Natural killer cell treated with Interleukin-12 subunit alpha and Interleukin-12 subunit beta and Interleukin-15 and Interleukin-18, amount 100 ng/mL, for 72 hours (primary cell): ENCODE measurements around the gene CDYL. TPM values are rescaled to one million over a fixed set of nuclear protein-coding genes. Genes with fewer than 3 reads are reported as not detected.

Source experiments
- ATAC-seq, 2 donors: fragments of 150-1000 bp; cut with Tn5 transposase in 1 of 2; sonication (Bioruptor Pico), chemical (Tn5 transposase) in 1 of 2; 2 replicates each; pipeline ENCODE4 v1.10.0; 2021
- DNase-seq: peaks from one replicate; pipeline ENCODE4 v3.0.0; 2022; ENCODE audit warnings: low spot score
- H3K27ac Mint-ChIP-seq, 2 donors: 1 replicate in 1 of 2; 2 replicates in 1 of 2; pipeline ENCODE4 v1.8.0; 2022; ENCODE audit warnings: mixed read lengths in 2 of 2, mild to moderate bottlenecking in 1 of 2, moderate library complexity in 1 of 2
- H3K27me3 Mint-ChIP-seq, 2 donors: 1 replicate in 1 of 2; 2 replicates in 1 of 2; pipeline ENCODE4 v1.8.0; 2022; ENCODE audit warnings: mixed read lengths in 2 of 2
- H3K36me3 Mint-ChIP-seq: one replicate; pipeline ENCODE4 v1.8.0; 2022; ENCODE audit warnings: mixed read lengths
- H3K4me1 Mint-ChIP-seq, 2 donors: 1 replicate in 1 of 2; 2 replicates in 1 of 2; pipeline ENCODE4 v1.8.0; 2022; ENCODE audit warnings: low read depth in 2 of 2, mixed read lengths in 2 of 2, mild to moderate bottlenecking in 1 of 2
- H3K4me3 Mint-ChIP-seq: one replicate; pipeline ENCODE4 v1.8.0; 2022; ENCODE audit warnings: mixed read lengths
- H3K9me3 Mint-ChIP-seq: 2 replicates; pipeline ENCODE4 v1.8.0; 2022; ENCODE audit warnings: mixed read lengths
- total RNA-seq, 2 donors: library from RNA; stranded (reverse); gene quantifications; one replicate each; pipeline ENCODE4 v1.2.3, GENCODE V29; 2022

Gene CDYL
- total RNA-seq, 2 donors from 2014 or later: 52.5 to 58.7 TPM

DNA sequence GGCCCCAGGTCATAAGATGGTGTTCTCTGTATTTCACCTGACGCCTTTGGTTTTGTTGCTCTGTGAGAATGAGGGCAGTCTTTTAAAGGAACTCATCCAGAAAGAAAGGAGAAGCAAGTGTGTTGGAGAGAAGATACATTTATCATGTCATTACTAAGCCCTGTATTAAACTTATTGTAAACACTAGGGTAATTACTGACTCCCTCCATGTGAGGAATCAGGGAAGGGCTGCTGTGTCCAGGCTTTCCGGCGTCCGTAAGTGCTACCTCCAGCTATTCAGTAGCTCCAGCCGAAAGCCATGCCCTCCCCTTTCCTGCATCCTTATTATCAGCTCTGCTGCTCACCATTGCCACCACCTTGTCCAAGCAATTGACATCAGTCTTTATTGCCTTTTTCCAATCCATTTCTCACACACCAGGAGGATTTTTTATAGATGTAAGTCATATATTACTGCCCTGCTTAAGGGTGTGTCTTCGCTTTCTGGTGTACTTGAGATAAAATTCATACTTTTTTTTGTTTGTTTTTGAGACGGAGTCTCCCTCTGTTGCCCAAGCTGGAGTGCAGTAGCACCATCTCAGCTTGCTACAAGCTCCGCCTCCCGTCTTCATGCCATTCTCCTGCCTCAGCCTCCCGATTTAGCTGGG, 133.0 kb downstream of the CDYL start:
- Mint-ChIP-seq H3K36me3 (peaks cover 8% of the 10 kb centered on the region), H3K4me1 (peaks cover 57 to 68% of the 10 kb centered on the region in 2 donors), H3K9me3 (no peaks in the 10 kb centered on the region), H3K27ac (peak overlapping the region; percentile 11 to 87), H3K27me3 (no peaks in the 10 kb centered on the region), H3K4me3 (peak overlapping the region; percentile 43)
- no peak for ATAC-seq
- no peak for DNase-seq

DNA sequence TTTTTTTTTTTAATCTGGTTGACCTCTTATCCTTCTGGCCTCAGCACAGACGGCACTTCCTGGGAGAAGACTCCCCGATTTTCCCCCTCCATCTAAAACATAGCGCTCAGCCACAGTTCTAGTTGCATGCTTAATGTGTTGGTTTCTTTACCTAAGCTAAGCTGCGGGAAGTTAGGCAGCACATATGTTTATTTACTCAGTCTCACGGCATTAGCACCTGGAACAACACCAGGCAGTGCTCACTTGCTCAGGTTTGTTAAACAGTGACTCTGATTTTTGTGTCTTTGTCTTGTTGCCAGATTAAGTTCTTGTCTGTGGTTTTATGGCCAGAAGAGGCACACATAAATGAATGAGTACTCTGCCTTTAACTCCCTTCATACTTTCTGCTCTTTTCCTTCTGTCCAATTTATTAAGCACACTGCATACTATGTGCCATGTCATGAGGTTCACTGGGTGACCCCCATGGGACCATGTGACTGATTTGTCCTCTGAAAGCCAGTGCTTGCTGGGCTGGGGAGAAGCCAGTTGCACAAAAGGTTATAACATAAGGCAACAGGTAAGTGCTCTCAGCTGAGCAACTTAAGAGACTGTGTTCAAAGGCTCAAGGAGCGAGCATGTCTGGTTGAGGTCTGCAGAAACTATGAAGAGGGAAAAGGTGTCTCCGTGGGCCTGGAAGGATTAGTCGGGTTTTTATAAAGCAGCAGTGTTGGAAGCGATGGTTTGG, 134.0 kb downstream of the CDYL start:
- peaks cover 66 to 76% of the 10 kb centered on the region in 2 donors for H3K4me1 Mint-ChIP-seq
- ATAC-seq: no peak
- no peaks in the 10 kb centered on the region for H3K9me3 Mint-ChIP-seq
- no peaks in the 10 kb centered on the region for H3K27me3 Mint-ChIP-seq
- no peak overlapping the region for H3K27ac Mint-ChIP-seq
- H3K4me3 Mint-ChIP-seq: no peak overlapping the region
- H3K36me3 Mint-ChIP-seq: peaks cover 8% of the 10 kb centered on the region
- no peak for DNase-seq

DNA sequence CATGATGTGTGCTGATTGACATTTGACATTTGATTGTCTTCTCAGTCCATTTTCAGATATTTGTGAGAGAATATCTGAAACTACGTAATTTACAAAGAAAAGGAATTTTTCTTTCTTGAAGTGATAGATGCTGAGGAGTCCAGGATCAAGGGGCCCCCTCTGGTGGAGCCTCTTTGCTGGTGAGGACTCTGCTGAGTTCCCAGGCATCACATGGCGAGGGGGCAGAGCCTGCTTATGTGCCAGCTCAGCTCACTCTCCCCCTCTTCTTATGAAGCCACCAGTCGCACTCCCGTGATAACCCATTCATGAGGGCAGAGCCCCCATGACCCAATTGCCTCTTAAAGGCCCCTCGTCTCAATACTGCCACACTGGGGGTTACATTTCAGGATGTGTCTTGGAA, 136.4 kb downstream of the CDYL start:
- DNase-seq (no peak), ATAC-seq (no peak)
- H3K27ac Mint-ChIP-seq: no peak overlapping the region
- H3K4me1 Mint-ChIP-seq: peaks cover 65 to 72% of the 10 kb centered on the region in 2 donors
- no peaks in the 10 kb centered on the region for H3K9me3 Mint-ChIP-seq
- peaks cover 8% of the 10 kb centered on the region for H3K36me3 Mint-ChIP-seq
- no peak overlapping the region for H3K4me3 Mint-ChIP-seq
- H3K27me3 Mint-ChIP-seq: no peaks in the 10 kb centered on the region

DNA sequence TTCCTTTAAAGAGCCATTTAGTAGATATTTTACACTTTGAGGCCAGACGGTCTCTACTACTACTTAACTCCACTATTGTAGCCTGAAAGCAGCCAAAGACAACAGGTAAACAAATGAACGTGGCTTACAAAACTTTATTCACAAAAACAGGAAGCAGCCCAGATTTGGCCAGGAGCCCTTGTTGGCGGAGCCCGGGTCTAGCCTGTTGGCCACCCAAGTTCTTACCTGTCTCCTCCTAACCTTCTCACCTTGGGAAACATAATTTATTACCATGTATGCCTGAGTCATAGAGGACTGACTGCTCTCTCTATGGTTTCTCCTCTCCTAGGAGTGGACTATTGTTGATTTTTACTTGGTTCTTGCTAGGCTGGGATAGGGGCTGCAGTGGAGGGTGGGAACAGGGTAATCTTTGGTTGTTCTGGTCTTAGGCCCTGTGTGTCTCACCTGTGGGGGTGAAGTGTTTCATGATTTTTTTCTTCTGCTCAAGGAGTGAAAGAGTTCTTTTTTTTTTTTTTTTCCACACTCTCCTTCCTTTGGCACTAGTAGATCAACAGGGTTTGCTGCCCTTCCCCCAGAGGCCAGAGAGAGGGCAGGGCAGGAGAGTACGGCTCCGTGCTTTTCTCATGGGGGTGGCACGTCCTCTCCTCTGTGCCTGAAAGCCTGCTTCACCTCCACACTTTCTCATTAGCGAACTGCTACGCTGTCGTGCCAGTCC, 137.7 kb downstream of the CDYL start:
- Mint-ChIP-seq H3K4me1 (peaks cover 61 to 63% of the 10 kb centered on the region in 2 donors), H3K36me3 (peaks cover 8% of the 10 kb centered on the region), H3K27me3 (no peaks in the 10 kb centered on the region)

DNA sequence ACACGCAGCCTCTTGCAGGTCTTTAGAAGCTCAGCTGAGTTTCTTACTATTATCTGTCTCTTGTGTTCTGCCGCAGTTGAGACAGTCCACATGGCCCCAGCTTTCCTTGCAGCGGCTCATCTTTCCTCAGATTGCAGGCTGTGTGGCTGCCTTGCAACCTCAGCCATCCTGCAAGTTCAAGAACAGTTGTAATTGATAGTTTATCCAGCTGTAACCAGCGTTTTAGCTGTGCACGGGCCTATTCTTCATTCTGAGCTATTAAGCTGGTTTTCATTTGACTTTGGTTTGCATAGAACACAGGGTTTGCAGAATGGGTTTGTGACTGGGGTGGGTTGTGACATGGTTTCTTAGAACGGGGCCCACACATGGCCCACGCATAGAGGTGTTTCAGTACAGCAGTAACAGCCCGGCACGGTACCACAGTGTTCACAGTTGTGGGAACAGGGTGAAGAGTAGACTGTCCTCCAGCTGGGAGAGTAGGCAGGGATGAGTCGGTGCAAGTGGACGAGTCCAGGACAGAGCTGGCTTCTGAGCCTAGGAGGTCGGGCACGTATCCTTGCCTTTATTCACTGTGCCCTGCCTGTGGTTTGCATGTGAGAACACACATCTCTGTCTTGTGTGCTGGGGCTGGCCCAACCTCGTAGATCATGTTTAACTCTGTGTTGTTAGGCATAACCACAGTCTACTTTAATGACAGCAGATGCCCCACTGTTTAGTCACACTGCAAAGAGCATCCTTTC, 138.4 kb downstream of the CDYL start:
- peak overlapping the region; percentile 24 to 40 for H3K27ac Mint-ChIP-seq
- ATAC-seq (peak; percentile 87 to 92), DNase-seq (peak; percentile 65)
- H3K9me3 Mint-ChIP-seq: no peaks in the 10 kb centered on the region
- no peaks in the 10 kb centered on the region for H3K27me3 Mint-ChIP-seq
- peaks cover 8% of the 10 kb centered on the region for H3K36me3 Mint-ChIP-seq
- H3K4me3 Mint-ChIP-seq: peak overlapping the region; percentile 65
- H3K4me1 Mint-ChIP-seq: peaks cover 56 to 59% of the 10 kb centered on the region in 2 donors

More for the DNA sequence above, 137.7 kb downstream of the CDYL start:
- ATAC-seq (peak in 1 of 2 donors; percentile 3), DNase-seq (no peak)
- peak overlapping the region; percentile 65 for H3K4me3 Mint-ChIP-seq
- H3K9me3 Mint-ChIP-seq: no peaks in the 10 kb centered on the region
- H3K27ac Mint-ChIP-seq: peak overlapping the region; percentile 24 to 40

DNA sequence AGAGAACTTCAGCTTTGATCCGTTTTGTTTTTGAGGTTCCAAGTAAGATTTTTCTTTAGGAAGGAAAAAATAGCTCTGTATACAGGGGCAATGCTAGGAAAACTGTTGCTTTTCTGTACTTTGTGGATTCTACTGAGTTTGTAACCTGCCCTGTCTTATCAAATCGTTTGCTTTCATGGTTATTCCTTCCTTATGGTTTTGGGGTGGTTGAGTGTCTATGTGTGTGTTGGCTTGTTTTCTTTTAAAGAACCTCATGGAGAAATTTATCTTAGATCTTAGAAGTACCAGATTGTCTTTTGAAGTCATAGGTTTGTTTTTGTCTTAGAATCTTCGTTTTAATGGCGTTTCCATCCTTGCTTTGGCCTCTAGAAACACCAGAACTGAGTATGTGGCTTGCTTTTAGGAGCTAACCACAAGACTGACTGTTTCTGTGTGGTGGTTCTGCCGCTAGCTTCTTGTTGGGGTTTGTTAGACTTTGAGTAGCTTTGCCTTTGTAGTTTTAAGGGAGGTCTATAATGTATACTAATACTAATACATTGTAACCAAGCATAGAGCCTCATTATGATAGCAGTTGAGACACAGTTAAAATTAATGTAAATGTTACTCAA, 140.9 kb downstream of the CDYL start:
- H3K4me3 Mint-ChIP-seq: peak overlapping the region; percentile 14
- H3K4me1 Mint-ChIP-seq: peaks cover 51 to 54% of the 10 kb centered on the region in 2 donors
- H3K27ac Mint-ChIP-seq: peak overlapping the region in 1 of 2 donors; percentile 38

DNA sequence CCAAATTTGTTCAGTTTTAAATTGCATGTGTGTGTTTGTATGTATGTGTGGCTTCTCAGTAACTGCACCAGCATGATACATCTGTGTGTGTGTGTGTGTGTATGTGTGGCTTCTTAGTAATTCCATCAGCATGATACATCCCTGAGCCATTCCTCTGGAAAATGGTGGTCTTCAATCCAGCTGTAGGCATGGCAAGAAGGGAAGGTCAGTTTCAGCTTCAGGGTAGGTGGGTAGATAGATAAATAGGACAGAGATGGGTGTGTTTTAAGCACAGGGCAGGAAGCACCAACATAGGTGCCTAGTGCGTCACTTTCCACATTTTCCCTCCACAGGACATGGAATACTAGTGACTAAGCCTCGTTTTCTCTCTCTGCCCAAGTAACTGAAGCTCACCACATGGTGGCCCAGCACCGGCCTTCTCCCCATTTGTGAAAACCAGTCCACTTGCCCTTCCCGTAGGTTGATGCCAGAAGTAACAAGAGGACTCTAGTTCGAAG, 144.8 kb downstream of the CDYL start:
- H3K4me1 Mint-ChIP-seq: peaks cover 39 to 44% of the 10 kb centered on the region in 2 donors
- no peaks in the 10 kb centered on the region for H3K9me3 Mint-ChIP-seq
- DNase-seq: no peak
- H3K27ac Mint-ChIP-seq: no peak overlapping the region
- no peak for ATAC-seq
- H3K4me3 Mint-ChIP-seq: no peak overlapping the region
- no peaks in the 10 kb centered on the region for H3K36me3 Mint-ChIP-seq
- H3K27me3 Mint-ChIP-seq: no peaks in the 10 kb centered on the region

More for the DNA sequence above, 140.9 kb downstream of the CDYL start:
- no peaks in the 10 kb centered on the region for H3K36me3 Mint-ChIP-seq
- H3K27me3 Mint-ChIP-seq: no peaks in the 10 kb centered on the region
- H3K9me3 Mint-ChIP-seq: no peaks in the 10 kb centered on the region
- DNase-seq (no peak), ATAC-seq (no peak)

DNA sequence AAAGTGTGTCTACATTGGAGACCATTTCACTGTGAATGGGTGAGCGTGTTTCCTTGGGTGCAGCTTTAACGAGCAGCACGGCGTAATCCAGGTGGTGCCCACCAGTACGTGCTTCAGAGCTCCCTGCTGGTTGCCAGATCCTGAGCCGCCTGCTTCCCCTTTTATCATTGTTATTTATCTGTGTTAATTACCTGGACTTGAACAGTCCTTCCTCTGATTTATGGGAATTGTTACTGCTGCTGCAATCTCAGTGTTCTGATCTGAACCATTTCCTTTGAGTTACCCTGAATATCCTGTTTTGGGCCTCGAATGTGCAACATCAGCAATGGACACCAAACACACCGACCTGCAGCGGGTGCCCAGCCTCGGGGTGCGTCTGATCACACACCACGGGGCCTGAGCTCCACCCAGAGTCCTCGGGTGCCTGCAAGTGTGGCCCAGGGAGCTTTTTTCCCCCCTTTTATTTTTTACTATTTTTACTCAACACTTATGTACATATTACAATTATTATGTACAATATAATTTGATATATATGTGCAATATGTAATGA, 146.4 kb downstream of the CDYL start:
- Mint-ChIP-seq H3K9me3 (no peaks in the 10 kb centered on the region), H3K4me1 (peaks cover 27 to 32% of the 10 kb centered on the region in 2 donors), H3K4me3 (no peak overlapping the region), H3K27me3 (no peaks in the 10 kb centered on the region), H3K27ac (no peak overlapping the region), H3K36me3 (no peaks in the 10 kb centered on the region)
- DNase-seq (no peak), ATAC-seq (no peak)

DNA sequence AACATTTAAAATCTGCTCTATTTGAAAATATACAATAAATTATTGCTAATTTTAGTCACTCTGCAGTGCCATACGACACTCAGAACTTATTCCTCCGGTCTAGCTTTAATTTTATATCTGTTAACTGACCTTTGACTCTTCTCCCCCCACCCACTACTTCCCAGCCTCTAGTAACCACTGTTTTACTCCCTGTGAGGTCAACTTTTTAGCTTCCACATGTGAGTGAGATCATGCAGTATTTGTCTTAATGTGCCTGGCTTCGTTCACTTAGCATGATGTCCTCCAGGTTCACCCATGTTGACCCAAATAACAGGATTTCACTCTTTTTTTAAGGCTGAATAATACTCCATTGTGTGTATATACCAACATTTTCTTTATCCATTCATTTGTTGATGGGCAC, 146.9 kb downstream of the CDYL start:
- H3K27me3 Mint-ChIP-seq: no peaks in the 10 kb centered on the region
- DNase-seq (no peak), ATAC-seq (no peak)
- peaks cover 28 to 30% of the 10 kb centered on the region in 2 donors for H3K4me1 Mint-ChIP-seq
- no peaks in the 10 kb centered on the region for H3K9me3 Mint-ChIP-seq
- H3K27ac Mint-ChIP-seq: no peak overlapping the region
- H3K4me3 Mint-ChIP-seq: no peak overlapping the region
- H3K36me3 Mint-ChIP-seq: no peaks in the 10 kb centered on the region

DNA sequence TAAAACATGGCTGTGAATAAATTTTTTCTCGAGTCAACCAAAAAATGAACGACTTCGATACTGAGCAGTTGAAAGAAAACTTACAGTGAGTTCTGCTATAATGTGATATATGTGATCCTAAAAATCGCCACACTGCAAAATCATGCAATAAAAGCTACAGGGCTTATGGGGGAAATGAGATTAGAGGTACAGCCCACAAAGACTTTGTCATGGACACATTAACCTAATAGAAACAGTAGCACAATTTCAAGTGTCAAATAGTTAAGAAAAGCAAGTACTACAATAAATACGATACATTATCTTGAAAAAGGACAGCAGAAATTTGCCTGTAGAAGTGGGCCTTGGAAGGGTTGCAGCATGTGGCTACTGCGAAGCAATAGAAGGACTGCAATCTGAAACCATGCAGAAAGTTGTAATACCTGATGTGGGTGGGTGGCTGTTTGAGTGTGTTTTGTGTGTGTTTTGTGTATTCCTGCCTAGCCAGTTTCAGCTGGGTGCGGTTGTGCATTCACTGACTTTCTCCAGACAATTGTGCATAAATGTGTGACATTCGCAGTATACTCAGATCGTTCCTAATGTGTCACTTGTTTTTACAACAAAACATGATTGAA, 148.6 kb downstream of the CDYL start:
- peaks cover 40 to 45% of the 10 kb centered on the region in 2 donors for H3K4me1 Mint-ChIP-seq
- H3K4me3 Mint-ChIP-seq: no peak overlapping the region

DNA sequence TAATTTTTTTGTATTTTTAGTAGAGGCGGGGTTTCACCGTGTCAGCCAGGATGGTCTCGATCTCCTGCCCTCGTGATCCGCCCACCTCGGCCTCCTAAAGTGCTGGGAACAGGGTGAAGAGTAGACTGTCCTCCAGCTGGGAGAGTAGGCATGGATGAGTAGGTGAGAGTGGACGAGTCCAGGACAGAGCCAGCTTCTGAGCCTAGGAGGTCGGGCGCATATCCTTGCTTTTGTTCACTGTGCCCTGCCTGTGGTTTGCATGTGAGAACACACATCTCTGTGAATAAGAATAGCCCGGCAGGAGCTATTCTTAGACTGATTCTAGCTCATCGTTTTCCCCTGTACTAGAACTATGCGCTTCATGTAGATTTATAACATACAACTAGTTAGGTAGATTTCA, 149.4 kb downstream of the CDYL start:
- Mint-ChIP-seq H3K27me3 (no peaks in the 10 kb centered on the region), H3K27ac (no peak overlapping the region), H3K9me3 (no peaks in the 10 kb centered on the region), H3K36me3 (no peaks in the 10 kb centered on the region), H3K4me3 (no peak overlapping the region), H3K4me1 (peaks cover 47 to 52% of the 10 kb centered on the region in 2 donors)
- ATAC-seq: no peak
- no peak for DNase-seq

More for the DNA sequence above, 148.6 kb downstream of the CDYL start:
- no peak for DNase-seq
- no peaks in the 10 kb centered on the region for H3K36me3 Mint-ChIP-seq
- no peak overlapping the region for H3K27ac Mint-ChIP-seq
- H3K9me3 Mint-ChIP-seq: no peaks in the 10 kb centered on the region
- H3K27me3 Mint-ChIP-seq: no peaks in the 10 kb centered on the region
- ATAC-seq: no peak

DNA sequence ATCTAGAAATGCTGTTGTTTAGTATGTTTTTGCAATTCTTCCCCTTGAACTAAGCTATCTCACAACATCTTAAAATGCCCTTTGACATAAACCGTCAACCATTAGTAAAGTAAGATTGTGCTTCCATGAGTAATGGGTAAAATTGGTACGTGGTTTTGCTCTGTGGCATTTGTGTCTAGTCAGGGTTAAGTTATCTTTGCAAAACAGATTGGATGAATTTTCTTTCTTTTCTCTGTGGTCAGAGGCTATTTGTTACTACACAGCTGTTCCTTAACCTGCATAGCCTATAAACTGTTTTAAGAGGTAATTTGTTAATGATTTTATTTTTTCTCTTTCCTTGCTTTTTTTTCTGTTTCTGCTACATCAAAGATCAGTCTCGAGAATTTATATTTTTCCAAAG, 152.2 kb downstream of the CDYL start:
- Mint-ChIP-seq H3K9me3 (no peaks in the 10 kb centered on the region), H3K27me3 (no peaks in the 10 kb centered on the region), H3K27ac (no peak overlapping the region), H3K4me1 (peaks cover 56 to 59% of the 10 kb centered on the region in 2 donors), H3K36me3 (no peaks in the 10 kb centered on the region), H3K4me3 (no peak overlapping the region)
- ATAC-seq (peak in 1 of 2 donors; percentile 43), DNase-seq (no peak)
